BLaER1 treated with 17β-estradiol and CSF1 and Interleukin-3, amounts not matched to agents 10 nM and 100 nM (cell line): ENCODE data around the gene LOC128125822.
"Not testable (repeated sequence)": the region's sequence is repeated elsewhere in the genome, so short reads cannot be mapped to it uniquely, and the experiment has no call there.

Experiments used
- H3K27ac ChIP-seq, 11 experiments: shearing (Covaris generic); formaldehyde crosslinking; 2 replicates each; pipeline ENCODE4 v1.8.1; 2022
- H3K27me3 ChIP-seq, 11 experiments: shearing (Covaris generic); formaldehyde crosslinking; 2 replicates each; pipeline ENCODE4 v1.8.1; 2022
- H3K36me3 ChIP-seq, 11 experiments: shearing (Covaris generic); formaldehyde crosslinking; 2 replicates each; pipeline ENCODE4 v1.8.1; 2022
- H3K4me1 ChIP-seq, 10 experiments: shearing (Covaris generic); formaldehyde crosslinking; 2 replicates each; pipeline ENCODE4 v1.8.1; 2022
- H3K4me2 ChIP-seq, 11 experiments: shearing (Covaris generic); formaldehyde crosslinking; 2 replicates each; pipeline ENCODE4 v1.8.1; 2022
- H3K4me3 ChIP-seq, 10 experiments: shearing (Covaris generic); formaldehyde crosslinking; 2 replicates each; pipeline ENCODE4 v1.8.1; 2022
- H3K9ac ChIP-seq, 11 experiments: shearing (Covaris generic); formaldehyde crosslinking; 2 replicates each; pipeline ENCODE4 v1.8.1; 2022
- H3K9me3 ChIP-seq, 11 experiments: shearing (Covaris generic); formaldehyde crosslinking; replicated peaks in 1 of 11; 2 replicates each; pipeline ENCODE4 v1.8.1; 2022
- H4K20me1 ChIP-seq, 11 experiments: shearing (Covaris generic); formaldehyde crosslinking; 2 replicates each; pipeline ENCODE4 v1.8.1; 2022
- Cebpa-rat ChIP-seq, 11 experiments: shearing (Covaris generic); IDR thresholded peaks; 2 replicates each; pipeline ENCODE4 v1.8.1; 2022

LOC128125822 gene

GRCh38 chr6:63584566-63584965 is 12.3 kb downstream of the LOC128125822 start:
- TF ChIP-seq Cebpa-rat (IDR thresholded peaks at IDR 0.05), result no peak
- Histone ChIP-seq H3K9ac (no peak overlapping the region), H4K20me1 (peaks cover 0 to 39% (median 19%) of the 10 kb centered on the region in 11 experiments; a peak in 14 of 22 replicates), H3K36me3 (peaks cover 34 to 45% (median 43%) of the 10 kb centered on the region in 11 experiments), H3K27ac (no peak overlapping the region), H3K9me3 (no peaks in the 10 kb centered on the region), H3K4me2 (no peak overlapping the region), H3K4me3 (no peak overlapping the region), H3K27me3 (no peaks in the 10 kb centered on the region), H3K4me1 (no peaks in the 10 kb centered on the region)

- not testable (repeated sequence) for H3K9ac ChIP-seq, H3K4me2 ChIP-seq, H3K9me3 ChIP-seq, H3K4me1 ChIP-seq, H3K27ac ChIP-seq, H3K27me3 ChIP-seq, H3K4me3 ChIP-seq
- Histone ChIP-seq H4K20me1 (peaks cover 0 to 28% (median 12%) of the 10 kb centered on the region in 11 experiments; a peak in 13 of 22 replicates), H3K36me3 (peaks cover 24 to 34% (median 32%) of the 10 kb centered on the region in 11 experiments)
Observed at GRCh38 chr6:63585652-63586051, 13.4 kb downstream of the LOC128125822 start.

- no peak overlapping the region for H3K4me3 ChIP-seq
- H4K20me1 ChIP-seq, result no peaks in the 10 kb centered on the region
- H3K27ac ChIP-seq, result no peak overlapping the region
- TF ChIP-seq Cebpa-rat (IDR thresholded peaks at IDR 0.05), result no peak
- H3K4me2 ChIP-seq, result no peak overlapping the region
- H3K9me3 ChIP-seq, result no peaks in the 10 kb centered on the region
- no peaks in the 10 kb centered on the region for H3K27me3 ChIP-seq
- H3K9ac ChIP-seq, result no peak overlapping the region
- no peaks in the 10 kb centered on the region for H3K36me3 ChIP-seq
- H3K4me1 ChIP-seq, result no peaks in the 10 kb centered on the region
Observed at GRCh38 chr6:63589952-63590411, 17.7 kb downstream of the LOC128125822 start.

GRCh38 chr6:63592886-63593285 is 20.6 kb downstream of the LOC128125822 start:
- Histone ChIP-seq H4K20me1 (no peaks in the 10 kb centered on the region), H3K27me3 (no peaks in the 10 kb centered on the region), H3K9ac (no peak overlapping the region), H3K27ac (no peak overlapping the region), H3K36me3 (no peaks in the 10 kb centered on the region), H3K9me3 (no peaks in the 10 kb centered on the region), H3K4me2 (no peak overlapping the region), H3K4me3 (no peak overlapping the region), H3K4me1 (peaks cover under 1 to 3% (median 2%) of the 10 kb centered on the region in 10 experiments; a peak in 11 of 20 replicates)
- TF ChIP-seq Cebpa-rat (IDR thresholded peaks at IDR 0.05), result no peak

- Histone ChIP-seq H3K27ac (no peak overlapping the region), H3K9me3 (no peaks in the 10 kb centered on the region), H4K20me1 (no peaks in the 10 kb centered on the region), H3K9ac (no peak overlapping the region; a peak in 1 of 22 replicates), H3K27me3 (no peaks in the 10 kb centered on the region), H3K4me2 (peak overlapping the region; percentile 63 to 88 (median 76)), H3K4me3 (peak overlapping the region in 4 of 10 experiments; percentile 42 to 55 (median 50); a peak in 4 of 20 replicates), H3K36me3 (no peaks in the 10 kb centered on the region), H3K4me1 (peaks cover 6 to 20% (median 8%) of the 10 kb centered on the region in 10 experiments; a peak in 14 of 20 replicates)
- TF ChIP-seq Cebpa-rat (IDR thresholded peaks at IDR 0.05), result no peak
Observed at GRCh38 chr6:63597141-63598048, 25.1 kb downstream of the LOC128125822 start.

GRCh38 chr6:63598049-63599036 is 26.1 kb downstream of the LOC128125822 start:
- Histone ChIP-seq H3K36me3 (no peaks in the 10 kb centered on the region), H3K27me3 (no peaks in the 10 kb centered on the region), H3K4me2 (peak overlapping the region; percentile 63 to 88 (median 76)), H3K4me3 (peak overlapping the region; percentile 42 to 60 (median 54)), H3K27ac (peak overlapping the region in 6 of 11 experiments; percentile 21 to 54 (median 36); a peak in 8 of 22 replicates), H4K20me1 (no peaks in the 10 kb centered on the region), H3K4me1 (peaks cover 6 to 20% (median 8%) of the 10 kb centered on the region in 10 experiments; a peak in 14 of 20 replicates), H3K9me3 (no peaks in the 10 kb centered on the region), H3K9ac (peak overlapping the region in 10 of 11 experiments; percentile 19 to 69 (median 53); a peak in 19 of 22 replicates)
- peak in 1 of 11 experiments; percentile 23; a peak in 1 of 22 replicates for TF ChIP-seq Cebpa-rat (IDR thresholded peaks at IDR 0.05)

GRCh38 chr6:63599243-63599642 is 27.0 kb downstream of the LOC128125822 start:
- H3K27me3 ChIP-seq, result no peaks in the 10 kb centered on the region
- no peak overlapping the region for H3K9ac ChIP-seq
- TF ChIP-seq Cebpa-rat (IDR thresholded peaks at IDR 0.05), result no peak
- no peak overlapping the region for H3K27ac ChIP-seq
- H3K36me3 ChIP-seq, result no peaks in the 10 kb centered on the region
- H4K20me1 ChIP-seq, result no peaks in the 10 kb centered on the region
- no peak overlapping the region for H3K4me3 ChIP-seq
- H3K4me1 ChIP-seq, result peaks cover 6 to 20% (median 8%) of the 10 kb centered on the region in 10 experiments; a peak in 14 of 20 replicates
- H3K9me3 ChIP-seq, result no peaks in the 10 kb centered on the region
- H3K4me2 ChIP-seq, result peak overlapping the region in 1 of 11 experiments; percentile 44; a peak in 1 of 22 replicates

GRCh38 chr6:63600136-63600535 is 27.9 kb downstream of the LOC128125822 start:
- Histone ChIP-seq H3K9me3 (no peaks in the 10 kb centered on the region), H3K27ac (no peak overlapping the region), H3K27me3 (no peaks in the 10 kb centered on the region), H3K4me2 (peak overlapping the region in 3 of 11 experiments; percentile 16 to 44 (median 31); a peak in 1 of 22 replicates), H3K9ac (no peak overlapping the region), H3K4me1 (peaks cover 6 to 20% (median 8%) of the 10 kb centered on the region in 10 experiments; a peak in 14 of 20 replicates), H3K36me3 (no peaks in the 10 kb centered on the region), H3K4me3 (no peak overlapping the region), H4K20me1 (no peaks in the 10 kb centered on the region)
- TF ChIP-seq Cebpa-rat (IDR thresholded peaks at IDR 0.05), result no peak
